NCI-H774 (cell line): Measurements from ENCODE around the gene PTPRN2.
A peak's percentile ranks its signal among the peaks of the same experiment; 100 is the strongest.
"Not testable (repeated sequence)": the region's sequence is repeated elsewhere in the genome, so short reads cannot be mapped to it uniquely, and the experiment has no call there.

ENCODE experiments used
- DNase-seq: peaks from one replicate; lab custom pipeline; 2025; lab: John Stamatoyannopoulos, UW

PTPRN2 gene

GRCh38 chr7:158443688-158444483 lies 143.7 kb downstream of the PTPRN2 start:
- no peak for DNase-seq

GRCh38 chr7:158443014-158443687 lies 144.5 kb downstream of the PTPRN2 start:
- DNase-seq, result no peak

GRCh38 chr7:158442260-158442659 lies 145.4 kb downstream of the PTPRN2 start:
- DNase-seq, result no peak

GRCh38 chr7:158439035-158439434 lies 148.6 kb downstream of the PTPRN2 start:
- no peak for DNase-seq

GRCh38 chr7:158432369-158433341 lies 155.0 kb downstream of the PTPRN2 start:
- peak; percentile 92 for DNase-seq

- DNase-seq, result peak; percentile 47
These were observed 155.7 kb downstream of the PTPRN2 start for GRCh38 chr7:158431941-158432347.

- no peak for DNase-seq
These were observed 156.3 kb downstream of the PTPRN2 start for GRCh38 chr7:158431055-158431940.

- DNase-seq, result no peak
These were observed 157.2 kb downstream of the PTPRN2 start for GRCh38 chr7:158430308-158431034.

- no peak for DNase-seq
These were observed 158.5 kb downstream of the PTPRN2 start for GRCh38 chr7:158428837-158429753.

GRCh38 chr7:158428131-158428836 lies 159.3 kb downstream of the PTPRN2 start:
- no peak for DNase-seq

- not testable (repeated sequence) for DNase-seq
These were observed 161.9 kb downstream of the PTPRN2 start for GRCh38 chr7:158425676-158426075.

GRCh38 chr7:158424531-158424930 lies 163.1 kb downstream of the PTPRN2 start:
- no peak for DNase-seq

- DNase-seq, result no peak
These were observed 163.6 kb downstream of the PTPRN2 start for GRCh38 chr7:158424011-158424410.

- no peak for DNase-seq
These were observed 164.6 kb downstream of the PTPRN2 start for GRCh38 chr7:158422887-158423560.

GRCh38 chr7:158422196-158422886 lies 165.3 kb downstream of the PTPRN2 start:
- no peak for DNase-seq

GRCh38 chr7:158421361-158421760 lies 166.3 kb downstream of the PTPRN2 start:
- DNase-seq, result no peak

GRCh38 chr7:158420591-158421340 lies 166.9 kb downstream of the PTPRN2 start:
- no peak for DNase-seq
